Bronchial epithelial cell (primary cell): ENCODE measurements around the gene TGFBR1. TPM values are rescaled to one million over a fixed set of nuclear protein-coding genes. Genes with fewer than 3 reads are reported as not detected.

ENCODE experiments used
- DNase-seq: peaks from one replicate; pipeline ENCODE4 v3.0.0-alpha.2; 2010; ENCODE audit warnings: low read depth
- FAIRE-seq: peaks from 2 replicates; lab custom pipeline; 2011; peaks lifted over from hg19 to GRCh38; lab: Jason Lieb, UNC
- H3K27me3 ChIP-seq: 2 replicates; pipeline ENCODE4 v1.5.1; 2011; ENCODE audit warnings: low read length; ENCODE audit not compliant: control insufficient read depth, insufficient read depth
- H3K36me3 ChIP-seq: 2 replicates; pipeline ENCODE4 v1.5.1; 2011; ENCODE audit warnings: low read length; ENCODE audit not compliant: control insufficient read depth, insufficient read depth
- H3K4me3 ChIP-seq: 2 replicates; pipeline ENCODE4 v1.5.1; 2011; ENCODE audit warnings: mild to moderate bottlenecking, low read depth, low read length, control low read depth
- total RNA-seq: library from RNA; depleted of rRNA; stranded (reverse); fragments of >200 nt; gene quantifications from 2 replicates; pipeline ENCODE4 v1.2.1, GENCODE V29; 2014
- TF ChIP-seq, protein P1 (sequence below): IDR thresholded peaks from 2 replicates; pipeline ENCODE4 v1.5.1; 2011; ENCODE audit warnings: mild to moderate bottlenecking, moderate library complexity, low read length, control low read depth, inconsistent platforms; ENCODE audit not compliant: insufficient read depth, severe bottlenecking

The TGFBR1 gene
- total RNA-seq, 1 donor from 2014 or later, result 110 TPM

DNA sequence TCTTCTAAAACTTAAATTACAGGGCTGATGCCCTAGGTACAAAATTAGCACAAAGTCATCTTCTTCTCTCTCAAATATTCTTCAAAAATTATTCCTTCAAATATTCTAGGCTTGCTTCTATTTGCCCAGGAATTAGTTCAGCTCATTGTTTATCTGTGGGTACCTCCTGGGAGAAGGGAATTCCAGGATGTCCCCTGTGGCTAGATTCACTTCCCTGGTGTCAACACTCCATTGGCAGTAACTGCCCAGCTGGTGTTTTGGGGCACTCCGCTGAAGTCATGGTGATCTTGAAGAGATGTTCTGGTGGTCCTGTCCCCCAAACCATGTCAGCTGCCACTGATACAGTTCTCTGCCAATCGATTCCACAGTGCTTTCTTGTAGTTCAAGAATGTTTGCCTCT lies 26.2 kb upstream of the TGFBR1 start:
- DNase-seq (no peak), FAIRE-seq (no peak)
- Histone ChIP-seq H3K36me3 (no peaks in the 10 kb centered on the region), H3K4me3 (no peak overlapping the region), H3K27me3 (no peaks in the 10 kb centered on the region)
- TF ChIP-seq, protein P1, sequence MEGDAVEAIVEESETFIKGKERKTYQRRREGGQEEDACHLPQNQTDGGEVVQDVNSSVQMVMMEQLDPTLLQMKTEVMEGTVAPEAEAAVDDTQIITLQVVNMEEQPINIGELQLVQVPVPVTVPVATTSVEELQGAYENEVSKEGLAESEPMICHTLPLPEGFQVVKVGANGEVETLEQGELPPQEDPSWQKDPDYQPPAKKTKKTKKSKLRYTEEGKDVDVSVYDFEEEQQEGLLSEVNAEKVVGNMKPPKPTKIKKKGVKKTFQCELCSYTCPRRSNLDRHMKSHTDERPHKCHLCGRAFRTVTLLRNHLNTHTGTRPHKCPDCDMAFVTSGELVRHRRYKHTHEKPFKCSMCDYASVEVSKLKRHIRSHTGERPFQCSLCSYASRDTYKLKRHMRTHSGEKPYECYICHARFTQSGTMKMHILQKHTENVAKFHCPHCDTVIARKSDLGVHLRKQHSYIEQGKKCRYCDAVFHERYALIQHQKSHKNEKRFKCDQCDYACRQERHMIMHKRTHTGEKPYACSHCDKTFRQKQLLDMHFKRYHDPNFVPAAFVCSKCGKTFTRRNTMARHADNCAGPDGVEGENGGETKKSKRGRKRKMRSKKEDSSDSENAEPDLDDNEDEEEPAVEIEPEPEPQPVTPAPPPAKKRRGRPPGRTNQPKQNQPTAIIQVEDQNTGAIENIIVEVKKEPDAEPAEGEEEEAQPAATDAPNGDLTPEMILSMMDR, result no peak

GRCh38 chr9:99079542-99079941 lies 25.4 kb upstream of the TGFBR1 start:
- FAIRE-seq (peak; percentile 7), DNase-seq (peak; percentile 69)
- Histone ChIP-seq H3K4me3 (no peak overlapping the region), H3K36me3 (no peaks in the 10 kb centered on the region), H3K27me3 (no peaks in the 10 kb centered on the region)
- TF ChIP-seq, protein P1, result no peak

- TF ChIP-seq, protein P1, result no peak
- Histone ChIP-seq H3K36me3 (no peaks in the 10 kb centered on the region), H3K27me3 (no peaks in the 10 kb centered on the region), H3K4me3 (no peak overlapping the region)
- FAIRE-seq (no peak), DNase-seq (no peak)
Observed at GRCh38 chr9:99083051-99083450, 21.9 kb upstream of the TGFBR1 start.

- no peak for FAIRE-seq
- Histone ChIP-seq H3K27me3 (no peaks in the 10 kb centered on the region), H3K36me3 (no peaks in the 10 kb centered on the region), H3K4me3 (no peak overlapping the region)
- peak; percentile 24 for DNase-seq
- TF ChIP-seq, protein P1, result no peak
Observed at GRCh38 chr9:99085949-99086948, 18.7 kb upstream of the TGFBR1 start.

- no peaks in the 10 kb centered on the region for H3K27me3 ChIP-seq
- peak; percentile 28 for DNase-seq
- no peak overlapping the region for H3K4me3 ChIP-seq
- no peaks in the 10 kb centered on the region for H3K36me3 ChIP-seq
- TF ChIP-seq, protein P1, result no peak
- peak; percentile 52 for FAIRE-seq
Observed at GRCh38 chr9:99087462-99087861, 17.5 kb upstream of the TGFBR1 start.
